C4-2B (cell line): ENCODE data around the gene CAMTA1.

Source experiments
- CTCF ChIP-seq: fragments of 450-650 bp; conservative IDR thresholded peaks from 2 replicates; pipeline ENCODE4 v1.5.1; 2017; ENCODE audit warnings: mild to moderate bottlenecking
- ZFX ChIP-seq: fragments of 450-650 bp; IDR thresholded peaks from 2 replicates; pipeline ENCODE4 v1.6.1; 2017

GRCh38 chr1:7229696-7230631 lies 444.7 kb downstream of the CAMTA1 start:
- TF ChIP-seq ZFX: no peak
- TF ChIP-seq CTCF: no peak
